Keratinocyte (primary cell): Measurements from ENCODE around the gene STAC2.

Experiments used
- CTCF ChIP-seq, 3 experiments: IDR thresholded peaks in 1 of 3; conservative IDR thresholded peaks in 1 of 3; optimal IDR thresholded peaks in 1 of 3; 2 replicates in 2 of 3; 3 replicates in 1 of 3; pipeline versions ENCODE3 to v1.5.1; 2011; ENCODE audit warnings: low read length in 3 of 3, mild to moderate bottlenecking in 3 of 3, moderate library complexity in 2 of 3, control low read depth in 1 of 3, inconsistent platforms in 1 of 3; ENCODE audit not compliant: insufficient read depth in 2 of 3; ENCODE audit errors: extremely low read depth in 1 of 3
- EZH2 ChIP-seq: IDR thresholded peaks from one replicate; pipeline ENCODE4 v1.6.1; 2012; ENCODE audit warnings: inconsistent platforms, mild to moderate bottlenecking, low read length, moderate library complexity

- TF ChIP-seq CTCF (optimal IDR thresholded peaks at IDR 0.05 in 1 of 3, IDR thresholded peaks at IDR 0.05 in 1 of 3, conservative IDR thresholded peaks at IDR 0.05 in 1 of 3; ENCODE audit: extremely low read depth in 1 of 3, insufficient read depth in 2 of 3, low read length in 3 of 3), result no peak
- no peak for TF ChIP-seq EZH2
Measured at GRCh38 chr17:39200070-39200879, 25.5 kb downstream of the STAC2 start, which contains the start of gene RPL19.
